ENCODE measurements around the gene MAD1L1. TPM values are rescaled to one million over a fixed set of nuclear protein-coding genes. Genes with fewer than 3 reads are reported as not detected.
"Not testable (repeated sequence)": the region's sequence is repeated elsewhere in the genome, so short reads cannot be mapped to it uniquely, and the experiment has no call there.

The MAD1L1 gene
- total RNA-seq, 4 donors from 2014 or later, result 18.4 to 39.1 (median 25.7) TPM

DNA sequence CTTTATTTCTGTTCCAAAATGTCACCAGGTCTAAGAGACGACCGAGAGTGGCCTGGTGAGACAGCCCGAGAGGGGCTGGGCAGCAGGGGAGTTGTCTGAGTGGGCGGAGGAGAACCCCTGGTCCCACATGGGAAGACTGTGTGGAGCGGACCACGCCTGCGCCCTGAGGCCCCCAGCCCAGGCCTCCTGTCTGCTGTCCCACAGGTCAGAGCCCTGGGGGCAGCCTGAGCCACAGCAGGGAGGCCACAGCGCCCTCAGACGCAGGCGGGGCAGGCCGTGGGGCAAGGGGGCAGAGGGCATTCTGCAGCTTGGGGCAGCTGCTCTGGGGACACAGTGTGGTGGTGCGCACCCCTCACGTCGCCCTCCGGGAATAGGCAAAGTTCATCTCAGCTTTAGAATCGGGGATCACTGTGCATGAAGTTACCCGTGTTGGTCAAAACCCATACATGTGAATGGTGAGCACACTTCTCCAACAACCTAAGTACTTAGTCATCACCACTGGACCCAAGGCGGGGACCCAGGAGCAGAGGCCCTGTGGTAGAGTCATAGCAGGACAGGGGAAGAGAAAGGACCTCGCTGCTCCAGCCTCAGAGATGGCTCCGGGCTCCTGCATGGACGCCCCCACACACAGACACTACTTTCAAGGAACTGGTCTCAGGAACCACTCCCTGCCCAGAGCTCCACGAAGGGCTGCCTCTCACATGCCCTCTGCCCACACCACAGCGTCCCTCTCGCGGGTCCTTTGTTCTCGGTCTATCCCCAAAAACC is 348.0 kb downstream of the MAD1L1 start:
- DNase-seq (ENCODE audit: low spot score), result no peak
- no peak for ATAC-seq (ENCODE audit: low FRiP score)
- TF ChIP-seq, protein P1, sequence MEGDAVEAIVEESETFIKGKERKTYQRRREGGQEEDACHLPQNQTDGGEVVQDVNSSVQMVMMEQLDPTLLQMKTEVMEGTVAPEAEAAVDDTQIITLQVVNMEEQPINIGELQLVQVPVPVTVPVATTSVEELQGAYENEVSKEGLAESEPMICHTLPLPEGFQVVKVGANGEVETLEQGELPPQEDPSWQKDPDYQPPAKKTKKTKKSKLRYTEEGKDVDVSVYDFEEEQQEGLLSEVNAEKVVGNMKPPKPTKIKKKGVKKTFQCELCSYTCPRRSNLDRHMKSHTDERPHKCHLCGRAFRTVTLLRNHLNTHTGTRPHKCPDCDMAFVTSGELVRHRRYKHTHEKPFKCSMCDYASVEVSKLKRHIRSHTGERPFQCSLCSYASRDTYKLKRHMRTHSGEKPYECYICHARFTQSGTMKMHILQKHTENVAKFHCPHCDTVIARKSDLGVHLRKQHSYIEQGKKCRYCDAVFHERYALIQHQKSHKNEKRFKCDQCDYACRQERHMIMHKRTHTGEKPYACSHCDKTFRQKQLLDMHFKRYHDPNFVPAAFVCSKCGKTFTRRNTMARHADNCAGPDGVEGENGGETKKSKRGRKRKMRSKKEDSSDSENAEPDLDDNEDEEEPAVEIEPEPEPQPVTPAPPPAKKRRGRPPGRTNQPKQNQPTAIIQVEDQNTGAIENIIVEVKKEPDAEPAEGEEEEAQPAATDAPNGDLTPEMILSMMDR (IDR thresholded peaks at IDR 0.05), result no peak

- ATAC-seq (ENCODE audit: low FRiP score), result no peak
- no peak for DNase-seq (ENCODE audit: low spot score)
- TF ChIP-seq, protein P1 (IDR thresholded peaks at IDR 0.05), result no peak
Observed at GRCh38 chr7:1883834-1884582, 348.7 kb downstream of the MAD1L1 start.

DNA sequence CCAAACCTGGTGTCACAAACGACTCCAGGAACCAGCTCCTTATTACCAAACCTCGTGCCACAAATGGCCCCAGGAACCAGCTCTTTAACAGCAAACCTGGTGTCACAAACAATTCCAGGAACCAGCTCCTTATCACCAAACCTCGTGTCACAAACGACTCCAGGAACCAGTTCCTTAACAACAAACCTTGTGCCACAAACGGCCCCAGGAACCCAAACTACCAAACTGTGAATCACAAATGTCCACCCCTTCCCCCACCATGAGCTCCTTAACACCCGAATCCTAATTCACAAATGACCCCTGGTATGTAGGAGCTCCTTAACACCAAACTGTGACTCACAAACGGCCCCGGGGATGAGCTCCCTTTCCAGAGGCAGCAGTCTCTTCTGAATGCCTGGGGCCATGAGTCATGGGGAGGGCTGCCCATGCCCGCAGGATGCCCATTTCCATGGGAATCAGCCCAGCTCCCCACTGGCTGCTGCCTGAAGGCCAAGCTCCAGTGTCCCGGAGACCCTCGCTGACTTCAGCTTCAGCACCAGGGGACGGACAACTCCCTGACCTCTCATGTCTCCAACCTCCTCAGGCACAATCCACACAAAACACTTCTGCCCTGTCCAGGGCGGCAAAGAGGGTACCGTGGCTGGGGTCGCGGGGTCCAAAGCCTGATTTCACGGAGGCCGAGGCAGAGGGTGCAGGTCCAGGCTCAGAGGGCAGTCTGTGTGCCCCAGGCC is 349.5 kb downstream of the MAD1L1 start:
- TF ChIP-seq, protein P1 (IDR thresholded peaks at IDR 0.05), result no peak
- ATAC-seq (ENCODE audit: low FRiP score) (no peak), DNase-seq (ENCODE audit: low spot score) (no peak)

GRCh38 chr7:1882451-1882850 is 350.3 kb downstream of the MAD1L1 start:
- no peak for ATAC-seq (ENCODE audit: low FRiP score)
- no peak for DNase-seq (ENCODE audit: low spot score)
- TF ChIP-seq, protein P1 (IDR thresholded peaks at IDR 0.05), result no peak

- DNase-seq (ENCODE audit: low spot score), result no peak
- TF ChIP-seq, protein P1 (IDR thresholded peaks at IDR 0.05), result no peak
- ATAC-seq (ENCODE audit: low FRiP score), result no peak
Observed at GRCh38 chr7:1881946-1882345, 350.8 kb downstream of the MAD1L1 start.

- not testable (repeated sequence) for ATAC-seq (ENCODE audit: low FRiP score); DNase-seq (ENCODE audit: low spot score)
Observed at GRCh38 chr7:1876641-1877040, 356.1 kb downstream of the MAD1L1 start.

DNA sequence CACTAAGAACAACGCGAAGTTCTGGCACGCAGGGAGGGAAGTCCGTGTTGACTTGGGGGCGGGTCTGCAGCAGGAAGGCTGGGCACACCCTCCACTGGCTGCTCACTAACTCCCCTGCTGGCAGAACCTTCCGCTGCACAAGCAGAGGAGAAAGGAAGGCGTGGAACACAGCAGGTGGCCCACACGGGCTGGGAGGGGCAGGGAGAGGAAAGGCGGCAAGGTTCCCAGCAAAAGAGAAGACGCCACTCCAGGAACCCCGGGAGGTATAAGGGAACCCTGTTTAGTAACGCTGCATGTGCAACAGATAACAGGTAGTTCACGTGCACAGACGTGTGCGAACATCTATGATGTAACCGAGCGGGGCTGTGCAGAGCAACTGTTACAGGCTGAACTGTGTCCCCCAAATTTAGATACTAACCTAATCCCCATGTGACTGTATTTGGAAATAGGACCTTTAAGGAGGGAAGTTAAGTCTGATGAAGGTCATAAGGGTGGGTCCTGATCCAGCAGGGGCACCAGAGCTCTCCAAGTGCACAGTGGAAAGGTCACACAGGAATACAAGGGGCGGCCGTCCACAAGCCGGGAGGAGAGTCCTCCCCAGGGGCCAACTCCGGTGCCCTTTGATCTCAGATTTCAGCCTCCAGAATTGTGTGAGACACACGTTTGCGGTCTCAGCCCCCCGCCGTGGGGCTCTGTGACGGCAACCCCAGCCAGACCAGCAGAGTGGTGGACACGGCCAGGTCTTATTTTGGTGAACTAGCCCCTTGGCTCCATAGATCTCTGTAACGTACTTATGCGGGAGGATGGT is 357.1 kb downstream of the MAD1L1 start:
- ATAC-seq (ENCODE audit: low FRiP score), result peak; percentile 67
- not testable (repeated sequence) for DNase-seq (ENCODE audit: low spot score)

DNA sequence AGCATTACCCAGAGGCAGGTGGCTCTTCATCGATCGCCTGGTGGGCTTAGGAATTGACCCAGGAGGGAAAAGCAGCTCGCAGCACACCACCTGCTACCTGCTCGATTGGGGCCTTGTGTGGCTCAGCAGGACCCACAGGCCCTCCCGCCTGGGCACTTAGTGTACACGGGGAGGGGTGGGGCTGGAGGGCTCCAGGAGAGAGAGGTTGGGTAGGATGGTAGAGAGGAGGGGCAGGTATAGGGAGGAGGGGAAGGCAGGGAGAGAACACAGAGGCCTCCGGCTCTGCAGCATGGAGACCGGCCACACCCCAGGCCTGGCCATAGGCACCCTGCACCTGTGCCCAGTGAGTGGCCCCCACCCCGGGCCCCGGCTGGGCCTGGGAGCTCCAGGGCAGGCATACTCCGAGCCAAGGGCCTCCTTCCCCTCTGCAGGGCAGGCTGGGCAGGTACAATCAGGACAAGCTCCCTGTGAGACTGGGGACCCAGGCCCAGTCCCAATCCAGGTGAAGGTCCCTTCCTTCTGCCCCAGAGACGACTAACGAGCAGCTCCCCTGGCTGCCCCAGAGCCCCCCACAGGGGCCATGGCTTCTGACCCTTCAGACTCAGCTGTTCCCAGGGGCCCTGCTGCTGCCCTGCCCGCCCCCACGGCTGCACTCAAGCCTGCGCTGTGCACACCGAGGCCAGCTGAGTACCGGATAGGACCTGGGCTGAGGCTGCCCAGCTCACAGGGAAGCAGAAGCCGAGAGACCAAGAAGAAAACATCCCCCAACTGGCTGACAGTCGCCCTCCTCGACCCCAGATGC is 358.0 kb downstream of the MAD1L1 start:
- not testable (repeated sequence) for DNase-seq (ENCODE audit: low spot score)
- ATAC-seq (ENCODE audit: low FRiP score), result peak; percentile 58
